ENCODE results near the gene APOC3.
"Not testable (repeated sequence)": the region's sequence is repeated elsewhere in the genome, so short reads cannot be mapped to it uniquely, and the experiment has no call there.

The APOC3 gene

DNA sequence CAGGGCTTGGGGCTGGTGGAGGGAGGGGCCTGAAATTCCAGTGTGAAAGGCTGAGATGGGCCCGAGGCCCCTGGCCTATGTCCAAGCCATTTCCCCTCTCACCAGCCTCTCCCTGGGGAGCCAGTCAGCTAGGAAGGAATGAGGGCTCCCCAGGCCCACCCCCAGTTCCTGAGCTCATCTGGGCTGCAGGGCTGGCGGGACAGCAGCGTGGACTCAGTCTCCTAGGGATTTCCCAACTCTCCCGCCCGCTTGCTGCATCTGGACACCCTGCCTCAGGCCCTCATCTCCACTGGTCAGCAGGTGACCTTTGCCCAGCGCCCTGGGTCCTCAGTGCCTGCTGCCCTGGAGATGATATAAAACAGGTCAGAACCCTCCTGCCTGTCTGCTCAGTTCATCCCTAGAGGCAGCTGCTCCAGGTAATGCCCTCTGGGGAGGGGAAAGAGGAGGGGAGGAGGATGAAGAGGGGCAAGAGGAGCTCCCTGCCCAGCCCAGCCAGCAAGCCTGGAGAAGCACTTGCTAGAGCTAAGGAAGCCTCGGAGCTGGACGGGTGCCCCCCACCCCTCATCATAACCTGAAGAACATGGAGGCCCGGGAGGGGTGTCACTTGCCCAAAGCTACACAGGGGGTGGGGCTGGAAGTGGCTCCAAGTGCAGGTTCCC is at the start of gene APOC3:
TSS of gene APOC3 (plus strand) at position 383 of the 659 bp plus-strand sequence. CDS start 676 bp downstream, outside the sequence.
- DNase-seq (ENCODE audit: low read depth in 3 of 3): no peak

GRCh38 chr11:116782728-116783127 is 47.0 kb upstream of the APOC3 start:
- DNase-seq (ENCODE audit: low read depth in 3 of 3): no peak

- DNase-seq (ENCODE audit: low read depth in 3 of 3): no peak
Observed at GRCh38 chr11:116786326-116786725, 43.4 kb upstream of the APOC3 start.

- no peak for DNase-seq (ENCODE audit: low read depth in 3 of 3)
Observed at GRCh38 chr11:116786966-116787365, 42.7 kb upstream of the APOC3 start.

DNA sequence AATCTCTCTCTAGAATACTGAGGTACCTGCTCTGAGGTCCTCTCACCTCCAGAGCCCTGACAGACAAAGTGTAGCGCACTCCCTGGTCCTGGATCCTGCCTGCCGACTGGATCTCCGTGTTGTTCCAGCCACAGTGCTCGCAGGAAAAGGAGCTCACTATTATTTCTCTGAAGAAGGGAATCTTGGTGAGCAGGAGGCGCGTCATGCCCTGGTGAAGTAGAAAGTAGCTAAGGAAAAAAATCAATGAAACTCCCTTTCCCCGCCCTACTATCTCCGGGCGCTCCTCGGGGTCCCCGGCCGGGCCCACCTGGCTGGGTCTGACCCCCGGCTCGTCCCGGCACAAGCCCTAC is 42.3 kb upstream of the APOC3 start:
- no peak for DNase-seq (ENCODE audit: low read depth in 3 of 3)

GRCh38 chr11:116787786-116788486 is 41.8 kb upstream of the APOC3 start, which contains the start of gene ZPR1:
Gene ZPR1, minus strand, starts transcription at chr11:116788023. Its CDS starts 33 bp downstream, at chr11:116787990.
- peak; percentile 77 to 85 (median 82) for DNase-seq (ENCODE audit: low read depth in 3 of 3)

DNA sequence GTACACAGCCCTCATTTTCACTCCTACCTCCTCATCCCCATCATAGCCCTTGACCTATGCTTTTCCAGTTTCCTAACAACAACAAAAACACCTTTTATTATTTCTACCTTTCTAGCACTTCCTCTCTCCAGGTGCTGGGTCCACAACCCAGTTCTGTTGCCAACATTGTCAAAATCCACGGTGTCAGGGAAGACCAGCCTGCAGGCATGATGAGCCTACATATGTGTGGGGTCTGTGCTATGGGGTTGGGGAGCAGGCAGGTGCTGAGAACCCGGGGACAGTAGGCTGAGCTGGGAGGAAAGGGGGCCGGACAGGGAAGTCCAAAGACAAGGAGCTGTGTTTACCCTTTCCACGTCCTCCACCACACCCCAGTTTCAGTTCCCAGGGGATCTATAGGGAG is 41.2 kb upstream of the APOC3 start:
- DNase-seq (ENCODE audit: low read depth in 3 of 3): no peak

DNA sequence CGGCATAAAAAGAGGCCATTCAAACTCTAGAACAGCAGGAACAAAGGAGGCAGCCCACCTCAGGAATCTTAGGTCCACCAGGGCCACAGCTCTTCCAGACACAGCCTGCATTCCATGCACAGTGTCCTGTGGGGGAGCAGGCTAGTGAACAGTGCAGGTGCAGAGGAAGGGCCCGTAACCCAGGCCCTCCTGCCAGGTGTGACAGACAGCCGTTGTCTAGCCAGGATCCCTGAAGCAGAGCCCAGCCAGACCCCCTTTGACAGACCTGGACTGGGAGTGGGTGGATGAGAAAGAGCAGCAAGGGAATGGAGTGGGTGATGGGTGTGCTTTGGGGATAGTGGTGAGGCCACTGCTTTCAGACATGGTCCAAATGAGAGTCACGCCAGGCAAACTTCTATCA is 40.7 kb upstream of the APOC3 start:
- DNase-seq (ENCODE audit: low read depth in 3 of 3): no peak

- DNase-seq (ENCODE audit: low read depth in 3 of 3): no peak
Observed at GRCh38 chr11:116790167-116791001, 39.3 kb upstream of the APOC3 start.

DNA sequence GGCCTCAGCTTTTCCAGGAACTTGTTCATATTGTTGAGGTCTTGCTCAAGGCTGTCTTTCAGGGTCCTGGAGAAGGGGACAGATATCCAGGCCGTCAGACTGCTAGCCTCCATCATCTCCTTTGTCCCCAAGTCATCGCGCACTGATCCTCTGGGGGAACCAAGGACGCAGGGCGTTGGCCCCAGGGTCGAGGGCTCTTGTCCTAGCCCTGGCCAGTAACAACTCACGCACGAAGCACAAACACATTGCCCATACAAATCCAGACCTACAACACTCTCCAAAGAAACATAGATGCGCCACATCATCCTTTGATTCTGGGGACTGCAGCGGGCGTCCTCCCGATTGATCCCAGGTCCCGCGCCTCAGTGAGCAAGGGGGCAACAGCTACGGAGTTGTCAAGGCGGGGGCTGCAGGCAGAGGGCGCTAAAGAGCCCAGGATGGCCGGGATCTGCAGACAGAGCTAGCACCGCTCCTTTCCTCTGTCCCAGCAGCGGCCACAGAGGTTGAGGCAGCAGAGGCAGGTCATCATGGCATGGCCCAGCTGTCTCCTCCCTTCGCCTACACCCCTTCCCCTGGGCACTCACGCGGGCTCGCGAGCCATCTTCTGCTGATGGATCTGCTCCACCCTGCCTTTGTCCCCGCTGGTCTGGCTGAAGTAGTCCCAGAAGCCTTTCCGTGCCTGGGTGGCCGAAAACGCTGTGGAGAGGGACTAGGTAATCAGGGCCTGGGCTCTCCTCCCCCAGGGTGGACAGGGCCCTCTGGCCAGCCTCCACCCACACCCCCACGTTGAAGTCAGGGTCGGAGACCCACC is 38.5 kb upstream of the APOC3 start:
- peak; percentile 51 to 78 (median 57) for DNase-seq (ENCODE audit: low read depth in 3 of 3)

DNA sequence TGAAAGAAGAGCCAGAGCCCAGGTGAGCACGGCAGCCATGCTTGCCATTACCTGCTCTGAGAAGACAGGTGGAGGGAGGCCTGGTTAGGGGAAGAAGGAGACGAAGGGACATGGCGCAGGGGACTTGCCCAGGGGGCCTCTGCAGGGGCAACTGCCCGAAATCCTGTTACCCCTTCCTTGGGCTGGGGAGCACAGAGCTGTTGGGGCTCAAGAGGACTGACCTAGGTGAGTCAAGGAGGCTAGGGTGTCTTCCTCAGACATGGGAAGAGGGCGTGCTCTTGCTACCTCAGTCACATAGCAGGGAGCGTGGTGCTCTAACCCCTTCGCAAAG is 37.9 kb upstream of the APOC3 start, which contains the start of gene APOA5:
TSS of gene APOA5 (minus strand) at position 67 of the 331 bp plus-strand sequence. CDS start at position 48, 19 bp downstream.
- DNase-seq (ENCODE audit: low read depth in 3 of 3): no peak

GRCh38 chr11:116792144-116792868 is 37.4 kb upstream of the APOC3 start:
- no peak for DNase-seq (ENCODE audit: low read depth in 3 of 3)

- DNase-seq (ENCODE audit: low read depth in 3 of 3): no peak
Observed at GRCh38 chr11:116792869-116793771, 36.6 kb upstream of the APOC3 start.

GRCh38 chr11:116793772-116794097 is 36.0 kb upstream of the APOC3 start:
- DNase-seq (ENCODE audit: low read depth in 3 of 3): no peak

DNA sequence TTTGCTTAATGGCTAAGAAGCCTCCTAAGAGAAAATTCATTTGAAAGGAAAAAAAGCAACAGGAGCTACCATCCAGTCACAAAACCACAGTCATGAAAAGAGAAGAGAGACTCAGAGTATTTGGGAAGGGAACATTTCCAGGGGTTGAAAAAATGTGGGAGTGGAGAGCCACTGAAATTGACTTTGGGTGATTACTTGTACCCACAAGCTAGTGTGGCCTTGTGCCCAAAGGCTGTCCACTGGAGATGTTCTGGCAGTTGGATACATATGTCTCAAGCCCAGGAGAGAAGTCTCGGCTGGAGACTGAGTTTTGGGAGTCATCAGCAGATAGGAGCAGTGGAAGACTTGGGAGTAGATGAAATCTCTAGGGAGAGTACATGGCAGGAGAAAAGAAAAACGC is 34.9 kb upstream of the APOC3 start:
- no peak for DNase-seq (ENCODE audit: low read depth in 3 of 3)

DNA sequence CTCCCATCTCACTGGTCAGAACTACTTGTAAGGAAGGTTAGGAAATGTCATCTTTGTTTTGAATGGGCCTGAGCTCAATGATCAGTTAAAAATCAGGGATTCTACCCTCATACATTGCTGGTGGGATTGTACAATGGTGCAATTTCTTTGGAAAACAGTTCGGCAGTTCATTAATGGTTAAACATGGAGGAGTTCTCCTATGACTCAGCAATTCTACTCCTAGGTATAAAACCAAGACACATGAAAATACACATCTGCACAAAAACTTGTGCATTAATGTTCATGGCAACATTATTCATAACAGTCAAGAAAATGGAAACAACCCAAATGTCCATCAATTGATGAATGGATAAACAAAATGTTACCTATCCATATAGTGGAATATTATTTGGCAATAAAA is 33.2 kb upstream of the APOC3 start:
- no peak for DNase-seq (ENCODE audit: low read depth in 3 of 3)

DNA sequence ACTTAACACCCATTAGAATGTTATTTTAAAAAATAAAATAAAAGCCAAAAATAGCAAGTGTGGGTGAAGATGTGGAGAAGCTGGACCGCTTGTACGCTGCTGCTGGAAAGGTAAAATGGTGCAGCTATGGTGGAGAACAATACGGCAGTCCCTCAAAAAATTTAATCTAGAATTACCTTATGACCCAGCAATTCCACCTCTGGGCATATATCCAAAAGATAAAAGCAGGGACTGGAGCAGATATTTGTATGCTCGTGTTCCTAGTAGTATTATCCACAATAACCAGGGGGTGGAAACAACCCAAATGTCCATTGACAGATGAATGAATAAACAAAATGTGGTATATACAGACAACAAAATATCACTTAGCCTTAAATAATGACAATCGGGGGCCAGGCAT is 31.9 kb upstream of the APOC3 start:
- DNase-seq (ENCODE audit: low read depth in 3 of 3): no peak

- DNase-seq (ENCODE audit: low read depth in 3 of 3): no peak
Observed at GRCh38 chr11:116798368-116798767, 31.3 kb upstream of the APOC3 start.

- DNase-seq (ENCODE audit: low read depth in 3 of 3): no peak
Observed at GRCh38 chr11:116800610-116801009, 29.1 kb upstream of the APOC3 start.

- DNase-seq (ENCODE audit: low read depth in 3 of 3): not testable (repeated sequence)
Observed at GRCh38 chr11:116801662-116802061, 28.0 kb upstream of the APOC3 start.

Measured in stimulated activated CD4-positive, alpha-beta T cell treated with anti-CD3 and anti-CD28 coated beads, TNF-alpha, amount 100 ng/mL, for 24 hours (primary cell).